NCI-H146 treated with DMSO at 0.1 percent for 48 hours (cell line): ENCODE measurements around the gene CBL.

Experiments used
- DNase-seq: peaks from one replicate; lab custom pipeline; 2025; ENCODE audit not compliant: unreplicated experiment; lab: John Stamatoyannopoulos, UW

Gene CBL

DNA sequence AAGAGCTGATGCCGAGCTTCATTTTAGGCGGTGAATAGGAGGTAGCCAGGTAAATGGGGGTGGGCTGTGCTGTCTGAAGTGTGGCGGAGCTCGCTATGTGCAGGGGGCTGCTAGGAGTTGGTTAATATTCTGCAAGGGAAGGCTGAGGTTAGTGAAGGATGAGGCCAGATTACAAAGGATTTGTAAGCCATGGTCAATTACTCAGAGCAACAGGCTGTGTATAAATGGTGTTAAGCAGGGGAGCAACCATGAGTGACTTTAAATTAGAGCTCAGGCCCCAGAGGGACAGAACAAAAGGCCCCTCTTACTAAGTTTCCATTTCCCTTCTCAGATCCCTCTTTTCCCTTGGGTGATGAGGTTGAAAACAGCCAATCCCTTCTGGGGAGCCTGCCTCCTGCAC is 118.0 kb downstream of the CBL start:
- DNase-seq: no peak

DNA sequence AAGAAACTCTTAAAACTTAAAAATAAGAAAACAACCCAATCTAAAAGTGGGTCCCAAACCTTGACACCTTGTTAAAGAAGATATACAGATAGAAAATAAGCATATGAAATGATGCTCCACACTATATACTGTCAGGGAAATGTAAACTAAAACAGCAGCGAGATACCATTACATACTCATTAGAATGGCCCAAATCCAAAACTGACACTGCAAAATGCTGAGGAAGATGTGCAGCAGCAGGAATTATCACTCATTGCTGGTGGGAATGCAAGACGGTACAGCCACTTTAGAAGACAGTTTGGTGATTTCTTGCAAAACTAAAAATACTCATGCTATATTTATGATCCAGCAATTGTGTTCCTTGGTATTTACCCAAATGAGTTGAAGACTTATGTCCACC is 123.2 kb downstream of the CBL start:
- DNase-seq: no peak

DNA sequence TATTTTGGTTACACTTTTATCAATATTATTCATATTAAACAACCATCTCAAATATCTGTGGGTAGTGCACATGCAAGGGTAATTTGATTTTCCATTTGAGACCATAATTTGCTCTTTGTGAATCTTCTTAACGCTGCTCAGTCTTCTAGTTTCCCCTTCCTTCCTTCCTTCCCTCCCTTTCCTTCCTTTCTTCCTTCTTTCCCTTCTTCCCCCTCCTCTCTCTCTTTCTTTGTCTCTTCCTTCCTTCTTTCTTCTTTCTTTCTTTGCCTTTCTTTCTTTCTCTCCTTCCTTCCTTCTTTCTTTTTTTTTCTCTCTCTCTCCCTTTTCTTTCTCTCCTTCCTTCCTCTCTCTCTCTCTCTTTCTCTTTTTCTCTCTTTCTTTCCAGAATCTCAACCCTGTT is 124.1 kb downstream of the CBL start:
- no peak for DNase-seq

DNA sequence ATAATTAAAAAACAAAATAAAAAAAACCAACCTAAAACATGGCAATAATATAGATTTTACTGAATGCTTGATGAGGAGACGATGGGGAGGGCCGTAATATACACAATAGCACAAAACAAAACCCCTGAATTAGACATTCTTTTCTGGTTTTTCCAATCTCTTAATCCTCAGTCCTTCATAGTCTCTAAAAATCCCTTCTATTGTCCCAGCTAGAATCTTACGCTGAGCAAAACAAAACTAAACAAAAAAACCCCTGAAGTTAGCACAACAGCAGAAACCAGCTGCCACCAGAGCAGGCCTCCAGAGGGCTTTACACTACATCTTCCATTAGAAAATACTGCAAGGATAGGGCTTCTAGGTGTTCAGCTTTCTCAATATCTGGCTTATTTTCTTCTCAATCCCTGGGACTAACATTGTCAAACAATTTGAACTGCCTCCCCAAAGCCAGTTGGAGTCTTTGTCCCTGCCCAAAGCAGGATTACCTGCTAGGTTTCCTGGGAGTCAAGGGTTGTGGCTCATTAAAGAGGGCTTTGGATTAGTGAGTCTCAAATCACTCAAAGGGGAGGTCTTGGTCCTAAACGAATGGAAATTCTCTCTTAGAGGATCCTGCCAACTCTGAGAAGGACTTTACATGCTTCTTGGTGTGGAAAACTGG is 126.1 kb downstream of the CBL start:
- DNase-seq: no peak

DNA sequence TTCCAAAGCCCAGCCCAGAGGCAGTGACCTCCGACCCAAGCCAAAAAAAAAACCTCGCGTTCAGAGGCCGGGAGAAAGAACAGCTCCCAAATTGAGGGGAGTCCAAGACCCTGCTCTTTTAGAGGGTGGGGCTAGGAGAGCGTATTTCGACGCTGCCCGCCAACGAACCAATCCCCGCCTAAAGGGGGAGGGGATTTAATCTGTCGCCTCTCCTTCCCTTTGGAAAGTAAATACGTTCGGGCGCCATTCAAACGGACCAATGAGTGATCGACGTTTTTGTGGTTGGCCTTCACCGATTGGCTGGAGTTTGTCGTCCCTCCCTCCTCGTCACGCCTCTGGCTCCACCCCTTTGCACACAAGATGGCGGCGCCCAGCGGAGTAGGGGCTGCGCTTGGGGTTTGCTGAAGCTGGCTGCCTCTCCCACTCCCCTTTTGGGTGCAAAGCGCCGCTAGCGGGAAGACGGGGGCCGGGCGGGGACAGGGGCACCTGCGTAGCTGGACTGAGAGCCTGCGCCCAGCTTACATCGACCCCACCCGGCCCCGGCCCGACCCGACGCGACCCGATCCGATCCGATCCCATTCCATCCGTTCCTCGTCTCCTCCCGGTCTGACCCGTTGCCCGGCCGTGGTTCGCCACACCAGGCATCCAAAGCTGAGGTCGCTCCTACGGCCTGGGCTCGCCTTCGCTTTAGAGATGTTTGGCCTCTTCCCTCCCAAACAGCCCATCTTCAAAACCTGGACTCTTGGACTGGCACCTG is 128.2 kb downstream of the CBL start, which contains the start of gene RNF26:
Gene RNF26 (plus strand): TSS at position 354 of the 757 bp plus-strand sequence. CDS start 596 bp downstream, outside the sequence.
- peak; percentile 98 for DNase-seq

DNA sequence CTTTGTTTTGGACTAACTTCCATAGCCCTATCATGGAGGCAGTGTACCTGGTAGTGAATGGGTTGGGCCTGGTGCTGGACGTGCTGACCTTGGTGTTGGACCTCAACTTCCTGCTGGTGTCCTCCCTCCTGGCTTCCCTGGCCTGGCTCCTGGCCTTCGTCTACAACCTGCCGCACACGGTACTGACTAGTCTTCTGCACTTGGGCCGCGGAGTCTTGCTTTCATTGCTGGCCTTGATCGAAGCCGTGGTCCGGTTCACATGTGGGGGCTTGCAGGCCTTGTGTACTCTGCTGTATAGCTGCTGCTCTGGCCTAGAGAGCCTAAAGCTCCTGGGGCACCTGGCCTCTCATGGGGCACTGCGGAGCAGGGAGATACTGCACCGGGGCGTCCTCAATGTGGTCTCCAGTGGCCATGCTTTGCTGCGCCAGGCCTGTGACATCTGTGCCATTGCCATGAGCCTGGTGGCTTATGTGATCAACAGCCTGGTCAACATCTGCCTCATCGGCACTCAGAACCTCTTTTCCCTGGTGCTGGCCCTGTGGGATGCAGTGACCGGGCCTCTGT is 129.0 kb downstream of the CBL start:
- DNase-seq: no peak

DNA sequence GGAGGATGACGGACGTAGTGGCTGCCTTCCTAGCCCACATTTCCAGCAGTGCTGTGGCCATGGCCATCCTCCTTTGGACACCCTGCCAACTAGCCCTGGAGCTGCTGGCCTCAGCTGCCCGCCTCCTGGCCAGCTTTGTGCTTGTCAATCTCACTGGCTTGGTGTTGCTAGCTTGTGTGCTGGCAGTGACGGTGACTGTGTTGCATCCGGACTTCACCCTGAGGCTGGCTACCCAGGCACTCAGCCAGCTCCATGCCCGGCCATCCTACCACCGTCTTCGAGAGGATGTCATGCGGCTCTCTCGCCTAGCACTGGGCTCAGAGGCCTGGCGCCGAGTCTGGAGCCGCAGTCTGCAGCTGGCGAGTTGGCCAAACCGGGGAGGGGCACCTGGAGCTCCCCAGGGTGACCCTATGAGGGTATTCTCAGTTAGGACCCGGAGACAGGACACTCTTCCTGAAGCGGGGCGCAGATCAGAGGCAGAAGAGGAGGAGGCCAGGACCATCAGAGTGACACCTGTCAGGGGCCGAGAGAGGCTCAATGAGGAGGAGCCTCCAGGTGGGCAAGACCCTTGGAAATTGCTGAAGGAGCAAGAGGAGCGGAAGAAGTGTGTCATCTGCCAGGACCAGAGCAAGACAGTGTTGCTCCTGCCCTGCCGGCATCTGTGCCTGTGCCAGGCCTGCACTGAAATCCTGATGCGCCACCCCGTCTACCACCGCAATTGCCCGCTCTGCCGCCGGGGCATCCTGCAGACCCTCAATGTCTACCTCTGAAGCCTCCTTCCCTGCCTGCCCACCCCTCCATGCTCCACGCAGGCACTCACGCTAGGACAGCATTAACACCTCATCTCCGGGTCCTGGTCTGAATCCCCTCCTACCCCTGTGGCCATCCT is 129.8 kb downstream of the CBL start:
- no peak for DNase-seq

DNA sequence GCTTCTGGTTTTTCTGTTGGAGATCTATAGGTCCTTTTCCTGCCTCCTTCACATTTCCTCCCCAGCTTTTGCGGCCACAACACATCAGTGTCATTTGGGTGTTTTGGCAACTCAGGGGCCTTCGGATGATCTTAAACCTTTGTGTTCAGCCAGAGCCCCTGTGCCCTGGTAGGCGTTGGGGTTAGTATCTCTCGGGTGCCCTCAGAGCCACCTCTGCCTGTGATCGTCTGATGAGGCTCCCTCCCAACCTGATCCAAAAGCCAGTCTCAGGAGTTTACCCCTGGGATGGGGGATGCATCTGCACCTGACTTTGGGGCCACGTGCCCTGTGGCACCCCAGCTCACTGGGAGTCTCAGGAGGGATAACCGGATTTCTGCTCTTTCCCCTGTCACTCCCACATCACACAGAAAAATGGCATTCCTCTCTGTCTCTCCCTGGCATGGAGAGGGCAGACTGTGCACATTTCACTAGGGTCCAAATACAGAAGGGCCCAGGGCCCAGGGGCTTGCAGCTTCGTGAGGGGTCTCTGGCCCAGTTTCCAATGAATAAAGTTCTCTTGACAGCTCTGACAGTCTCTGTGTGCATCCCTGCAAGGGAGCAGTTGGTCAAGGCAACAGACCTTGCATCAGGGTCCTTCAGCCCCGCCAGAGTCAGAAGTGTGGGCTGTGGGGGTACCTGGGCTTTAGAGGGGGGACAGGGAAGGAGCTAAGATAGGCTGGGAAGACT is 130.8 kb downstream of the CBL start:
- no peak for DNase-seq

DNA sequence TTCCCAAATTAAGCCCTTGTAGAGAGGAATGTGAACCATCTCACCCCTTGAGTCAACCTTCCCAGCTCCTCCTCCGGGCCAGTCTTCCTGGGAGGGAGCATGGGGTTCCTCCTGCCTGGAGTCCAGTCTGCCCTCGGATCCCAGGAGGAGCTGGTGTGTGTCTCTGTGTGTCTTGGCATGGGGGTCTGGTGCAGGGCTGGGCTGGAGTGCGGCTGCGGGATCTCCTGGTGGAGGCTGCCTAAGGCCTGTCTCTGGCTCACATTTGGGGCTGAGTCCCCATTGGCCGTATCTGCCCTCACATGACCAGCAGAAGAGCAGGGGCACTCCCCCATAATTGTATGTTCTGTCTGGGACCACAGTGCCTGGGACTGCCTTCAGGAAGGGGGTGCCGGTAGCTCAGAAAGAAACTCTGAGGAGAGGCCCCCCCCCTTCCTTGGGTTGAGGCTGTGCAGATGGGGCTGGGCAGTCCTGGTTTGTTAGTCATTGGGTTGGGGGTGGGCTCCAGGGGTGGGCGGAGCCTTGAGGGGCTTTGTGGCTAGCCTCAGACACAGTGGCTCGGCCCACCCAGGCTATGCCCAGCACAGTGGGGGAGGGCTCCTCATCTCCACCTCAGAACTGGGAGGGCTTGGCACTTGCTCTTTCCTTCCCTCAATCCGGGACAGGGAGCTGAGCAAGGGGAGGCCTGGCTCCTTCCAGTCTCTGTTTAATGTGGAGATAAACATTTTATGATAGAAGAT is 131.6 kb downstream of the CBL start:
- DNase-seq: no peak

DNA sequence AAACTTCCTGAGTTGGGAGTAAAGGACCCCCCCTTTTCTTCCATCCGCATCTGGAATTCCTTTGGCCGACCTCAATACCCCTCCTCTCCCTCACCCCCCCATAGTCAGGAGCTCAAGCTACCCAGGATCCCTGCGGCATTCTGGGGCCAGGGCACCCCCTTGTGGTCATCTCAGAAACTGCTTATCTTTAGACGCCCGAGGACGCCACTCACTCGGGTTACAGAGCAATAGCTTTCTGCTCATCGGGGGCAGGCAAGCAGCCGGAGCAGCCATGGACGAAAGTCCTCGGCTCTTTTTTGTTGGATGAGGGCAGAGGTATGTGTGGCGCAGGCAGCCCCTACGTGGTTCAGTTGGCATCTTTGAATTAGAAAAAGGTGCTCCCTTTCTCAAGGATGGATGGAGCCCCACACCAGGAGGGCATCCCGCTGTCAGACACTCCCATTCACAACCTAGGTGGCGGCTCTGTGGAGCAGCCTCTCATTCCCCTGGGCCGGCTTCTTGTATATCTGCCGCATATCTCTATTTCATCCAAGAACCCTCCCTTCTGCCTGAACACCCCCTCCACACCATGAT is 132.3 kb downstream of the CBL start:
- DNase-seq: peak; percentile 32

DNA sequence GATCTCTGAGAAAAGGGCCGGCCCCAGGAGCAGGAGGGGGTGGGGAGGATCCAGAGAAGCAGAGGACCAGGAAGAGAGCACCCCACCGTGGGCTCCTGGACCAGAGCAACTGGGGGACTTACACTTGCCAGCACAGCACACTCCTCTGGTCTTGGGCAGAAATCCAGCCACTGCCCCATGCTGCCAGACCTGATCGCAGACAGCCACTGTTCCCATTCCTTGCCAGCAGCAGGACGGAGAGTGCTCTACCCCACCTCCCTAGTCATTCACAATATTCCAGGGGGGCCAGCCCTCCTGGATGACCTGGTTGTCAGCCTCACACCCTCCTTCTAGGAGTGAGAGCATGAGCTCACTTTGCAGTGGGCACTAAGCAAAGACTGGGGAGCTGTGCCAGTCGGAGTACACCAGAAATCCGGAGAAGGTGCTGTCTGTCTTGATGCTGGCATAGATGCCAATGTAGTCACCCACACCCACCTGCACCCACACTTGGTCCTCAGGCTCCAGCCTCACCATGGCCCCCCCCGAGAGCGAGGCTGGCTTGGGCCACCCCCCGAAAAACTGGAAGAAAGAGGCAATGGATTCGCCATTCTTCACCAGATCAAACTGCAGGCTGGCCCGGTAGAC is 132.9 kb downstream of the CBL start:
- no peak for DNase-seq

DNA sequence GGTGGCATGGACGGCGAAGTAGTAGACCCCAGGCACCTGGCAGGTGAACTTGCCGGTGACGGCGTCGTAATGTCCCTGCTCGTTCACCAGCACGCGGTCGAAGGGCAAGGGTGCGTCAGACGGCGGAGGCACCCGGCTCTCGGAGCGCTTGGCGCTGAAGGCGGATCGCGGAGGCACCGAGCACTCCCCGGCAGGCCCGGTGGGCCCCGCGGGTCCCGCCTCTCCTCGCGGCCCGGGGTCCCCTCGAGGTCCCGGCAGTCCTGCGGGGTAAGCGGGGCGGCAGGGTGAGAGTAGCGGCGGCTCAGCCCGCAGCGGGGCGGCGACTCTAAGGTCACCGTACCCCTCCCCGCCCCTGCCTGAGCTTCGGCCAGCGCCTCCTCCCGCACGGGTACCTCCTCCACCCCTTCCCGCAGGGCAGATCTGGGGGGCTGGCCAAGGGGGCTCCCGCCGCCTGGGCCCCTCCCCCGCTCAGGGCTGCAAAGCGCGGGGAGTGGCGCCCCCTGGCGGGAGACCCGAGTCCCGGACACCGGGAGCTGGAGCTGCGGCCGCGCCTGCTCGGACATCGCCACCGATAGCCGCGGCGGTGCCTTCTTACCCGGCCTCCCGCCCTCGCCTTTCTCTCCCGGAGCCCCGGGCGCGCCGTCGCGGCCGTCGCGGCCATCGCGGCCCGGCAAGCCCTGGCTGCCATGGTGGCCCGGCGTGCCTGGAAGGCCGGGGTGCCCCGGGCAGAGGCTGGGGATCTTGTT is 133.6 kb downstream of the CBL start:
- no peak for DNase-seq

DNA sequence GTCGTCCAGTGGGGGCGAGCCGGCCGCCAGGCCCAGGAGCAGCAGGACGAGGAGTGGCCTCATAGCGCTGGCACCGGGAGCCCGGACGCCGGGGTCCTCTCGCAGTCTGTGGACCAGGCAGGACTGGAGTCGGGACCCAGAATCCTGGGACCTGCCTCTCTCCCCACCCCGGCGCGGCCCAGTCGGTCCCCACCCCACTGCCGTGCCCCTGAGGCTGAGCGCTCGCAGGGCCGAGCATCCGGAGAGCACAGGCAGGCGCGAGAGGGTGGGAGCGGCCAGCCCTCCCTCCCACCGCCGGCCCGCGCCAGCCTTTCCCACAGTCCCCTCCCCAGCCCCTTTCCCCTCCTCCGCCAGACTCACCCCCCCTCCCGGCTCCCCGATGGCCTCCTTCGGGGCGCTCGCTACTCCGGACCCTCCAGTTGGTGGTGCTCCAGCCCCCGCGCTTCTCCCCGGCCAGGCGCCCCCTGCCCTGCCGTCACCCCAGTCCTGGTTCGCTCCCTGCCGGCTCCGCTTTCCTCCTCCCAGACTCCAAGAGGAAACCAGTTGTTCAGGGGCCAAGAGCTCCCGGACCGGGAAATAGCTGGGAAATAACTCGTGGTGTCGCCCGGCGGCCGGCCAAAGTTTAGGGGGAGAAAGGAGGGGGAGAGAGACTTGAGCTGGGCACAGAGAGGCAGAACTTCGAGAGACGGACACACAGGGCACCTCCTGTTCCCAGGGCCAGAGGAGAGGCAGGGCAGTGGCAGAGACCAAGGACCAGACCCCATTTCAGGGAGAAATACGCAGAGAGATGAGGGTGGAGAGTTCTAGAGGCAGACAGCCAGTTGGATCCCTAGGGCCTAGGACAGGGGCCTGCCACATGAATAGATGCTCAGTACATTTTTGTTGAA is 134.4 kb downstream of the CBL start, which contains the start of gene C1QTNF5:
Gene C1QTNF5 (minus strand): TSS at position 549 of the 887 bp plus-strand sequence. CDS start 486 bp downstream, at position 63.
- no peak for DNase-seq

DNA sequence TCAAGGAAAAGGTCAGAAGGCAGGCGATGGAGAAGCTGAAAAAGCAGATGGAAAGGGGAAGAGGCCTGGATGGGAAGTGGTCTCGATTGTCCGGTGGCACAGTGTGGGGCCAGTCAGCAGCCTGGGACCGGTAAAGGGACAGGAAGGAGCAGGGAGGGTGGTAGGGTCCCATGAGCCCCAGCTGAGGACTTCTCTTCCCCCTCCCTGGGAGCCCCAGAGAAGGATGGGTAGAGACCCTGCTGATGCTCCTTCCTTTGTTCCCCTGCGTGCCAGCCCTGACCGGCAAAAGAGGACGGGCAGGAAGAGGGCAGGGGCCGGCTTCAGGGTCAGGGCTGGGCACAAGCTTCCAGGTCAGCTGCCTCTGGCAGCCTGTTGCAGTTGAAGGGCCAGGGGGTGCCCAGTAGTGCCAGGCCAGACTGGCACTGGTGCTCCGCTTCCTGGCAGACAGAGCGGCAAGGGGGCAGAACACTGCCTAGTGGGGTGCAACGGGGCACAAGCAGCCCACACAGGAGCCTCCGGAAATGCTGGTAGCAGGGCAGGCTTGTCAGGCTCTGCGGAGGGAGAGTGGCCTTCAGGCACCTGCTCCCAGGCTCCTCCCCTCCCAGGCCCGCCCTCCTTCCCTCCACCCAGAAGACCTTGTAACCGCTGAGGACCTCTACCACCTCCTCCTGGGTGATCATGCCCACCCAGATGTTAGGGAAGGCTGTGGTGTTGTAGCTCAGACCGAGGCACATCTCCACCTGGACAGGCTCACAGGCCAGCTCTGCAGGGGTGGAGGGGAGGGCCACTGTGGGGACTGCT is 135.3 kb downstream of the CBL start:
- DNase-seq: no peak

DNA sequence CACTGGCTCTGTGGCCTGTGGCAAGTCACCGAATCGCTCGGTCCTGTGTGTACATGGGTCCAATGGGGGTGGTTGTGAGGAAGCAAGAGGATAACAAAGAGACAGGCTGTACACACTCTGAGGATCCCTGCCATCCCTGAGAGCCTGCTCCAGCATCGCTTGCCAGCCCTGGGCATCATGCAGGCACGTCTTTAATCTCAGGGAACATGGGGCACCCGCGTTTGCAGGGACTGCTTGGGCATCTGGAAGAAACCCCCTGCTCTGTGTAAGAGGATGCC is 135.8 kb downstream of the CBL start:
- DNase-seq: no peak

DNA sequence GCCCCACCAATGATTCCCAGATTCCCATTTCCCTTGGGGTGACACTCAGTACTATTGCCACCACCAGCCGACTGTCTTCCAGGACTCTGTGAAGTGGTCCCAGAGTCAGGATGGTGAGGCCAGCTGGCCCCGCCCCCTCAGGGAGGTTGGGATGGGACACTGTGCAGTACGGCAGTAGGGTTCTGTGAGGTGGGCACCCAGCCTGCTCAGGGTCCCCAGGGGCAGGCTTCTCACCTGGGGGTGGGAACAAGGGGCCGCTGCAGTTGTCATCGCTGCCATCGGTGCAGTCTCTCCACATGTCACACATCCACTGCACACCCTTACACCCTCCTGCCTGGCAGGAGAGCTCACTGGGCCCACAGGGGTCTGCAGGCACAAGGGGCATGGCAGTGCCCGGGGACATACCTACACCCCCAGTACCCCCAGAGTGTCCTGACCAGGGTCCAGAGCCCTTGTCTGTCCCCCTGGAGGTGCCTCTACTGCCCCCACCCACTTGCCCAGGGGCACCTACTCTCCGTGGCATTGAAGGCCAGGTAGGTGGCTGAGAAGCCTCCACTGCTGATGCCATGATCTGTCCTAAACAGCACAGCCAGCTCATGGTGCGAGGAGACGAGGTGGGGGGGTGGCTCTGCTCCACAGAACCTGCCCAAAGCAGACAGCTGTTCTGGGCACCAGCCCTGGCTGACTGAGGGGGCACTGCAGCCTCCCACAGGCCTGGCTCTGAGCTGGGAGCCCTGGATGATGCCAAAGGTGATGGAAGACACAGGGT is 136.4 kb downstream of the CBL start:
- DNase-seq: no peak
